ENCODE data around the gene THRB. TPM values are rescaled to one million over a fixed set of nuclear protein-coding genes. Genes with fewer than 3 reads are reported as not detected.

THRB gene
- total RNA-seq, 1 donor from 2014 or later, result 8.4 TPM

GRCh38 chr3:24490151-24490550 is 4.5 kb downstream of the THRB start:
- no peak for DNase-seq (ENCODE audit: low spot score)

- peak; percentile 29 for DNase-seq (ENCODE audit: low spot score)
These were observed 7.1 kb downstream of the THRB start for GRCh38 chr3:24487325-24488262.

GRCh38 chr3:24485511-24485910 is 9.1 kb downstream of the THRB start:
- DNase-seq (ENCODE audit: low spot score), result no peak

- DNase-seq (ENCODE audit: low spot score), result no peak
These were observed 10.8 kb downstream of the THRB start for GRCh38 chr3:24483873-24484272.

- no peak for DNase-seq (ENCODE audit: low spot score)
These were observed 12.4 kb downstream of the THRB start for GRCh38 chr3:24482096-24482705.

GRCh38 chr3:24481193-24481592 is 13.5 kb downstream of the THRB start:
- no peak for DNase-seq (ENCODE audit: low spot score)

- no peak for DNase-seq (ENCODE audit: low spot score)
These were observed 14.2 kb downstream of the THRB start for GRCh38 chr3:24480497-24480896.

GRCh38 chr3:24479816-24480215 is 14.8 kb downstream of the THRB start:
- DNase-seq (ENCODE audit: low spot score), result no peak

GRCh38 chr3:24476871-24477656 is 17.6 kb downstream of the THRB start:
- DNase-seq (ENCODE audit: low spot score), result no peak

- DNase-seq (ENCODE audit: low spot score), result no peak
These were observed 18.7 kb downstream of the THRB start for GRCh38 chr3:24475925-24476324.

- no peak for DNase-seq (ENCODE audit: low spot score)
These were observed 19.8 kb downstream of the THRB start for GRCh38 chr3:24474862-24475261.

GRCh38 chr3:24472358-24472757 is 22.3 kb downstream of the THRB start:
- no peak for DNase-seq (ENCODE audit: low spot score)

GRCh38 chr3:24471486-24471885 is 23.2 kb downstream of the THRB start:
- DNase-seq (ENCODE audit: low spot score), result no peak

- no peak for DNase-seq (ENCODE audit: low spot score)
These were observed 24.4 kb downstream of the THRB start for GRCh38 chr3:24470277-24470676.

GRCh38 chr3:24464389-24464788 is 30.3 kb downstream of the THRB start:
- no peak for DNase-seq (ENCODE audit: low spot score)

- DNase-seq (ENCODE audit: low spot score), result no peak
These were observed 31.9 kb downstream of the THRB start for GRCh38 chr3:24462737-24463136.

GRCh38 chr3:24460974-24461373 is 33.7 kb downstream of the THRB start:
- DNase-seq (ENCODE audit: low spot score), result no peak

- DNase-seq (ENCODE audit: low spot score), result peak; percentile 60
These were observed 36.9 kb downstream of the THRB start for GRCh38 chr3:24457719-24458118.

GRCh38 chr3:24454856-24455255 is 39.8 kb downstream of the THRB start:
- DNase-seq (ENCODE audit: low spot score), result no peak

GRCh38 chr3:24454393-24454792 is 40.3 kb downstream of the THRB start:
- no peak for DNase-seq (ENCODE audit: low spot score)

- DNase-seq (ENCODE audit: low spot score), result no peak
These were observed 43.1 kb downstream of the THRB start for GRCh38 chr3:24451461-24452099.

Data from umbilical cord (tissue), 2 donors.